M059J (cell line): ENCODE data around the gene HMOX1. TPM values are rescaled to one million over a fixed set of nuclear protein-coding genes. Genes with fewer than 3 reads are reported as not detected.
A peak's percentile ranks its signal among the peaks of the same experiment; 100 is the strongest.

ENCODE experiments used
- DNase-seq: peaks from one replicate; pipeline ENCODE4 v3.0.0-alpha.2; 2012; ENCODE audit warnings: low read depth
- total RNA-seq: library from RNA; depleted of rRNA; stranded (reverse); fragments of >200 nt; shearing (Covaris generic); gene quantifications from 2 replicates; pipeline ENCODE4 v1.2.3, GENCODE V29; 2014

Gene HMOX1
- total RNA-seq, 1 experiment from 2014 or later: 14.9 TPM

DNA sequence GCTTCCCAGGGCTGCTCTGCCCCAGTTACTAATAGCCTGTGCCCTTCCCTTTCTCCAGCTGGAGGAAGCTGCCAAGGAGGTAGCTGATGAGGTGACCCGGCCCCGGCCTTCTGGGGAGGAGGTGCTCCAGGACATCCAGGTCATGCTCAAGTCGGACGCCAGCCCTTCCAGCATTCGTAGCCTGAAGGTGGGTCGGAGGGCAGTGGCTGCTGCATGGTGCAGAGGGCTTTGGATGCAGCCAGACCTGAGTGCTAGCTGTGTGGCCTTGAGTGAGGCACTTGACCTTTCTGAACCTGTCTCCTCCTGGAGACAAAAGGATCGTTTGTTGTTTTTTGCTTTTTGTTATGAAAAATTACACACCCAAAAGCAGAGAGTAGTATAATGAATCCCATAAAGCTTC, 22.5 kb downstream of the HMOX1 start:
- no peak for DNase-seq

DNA sequence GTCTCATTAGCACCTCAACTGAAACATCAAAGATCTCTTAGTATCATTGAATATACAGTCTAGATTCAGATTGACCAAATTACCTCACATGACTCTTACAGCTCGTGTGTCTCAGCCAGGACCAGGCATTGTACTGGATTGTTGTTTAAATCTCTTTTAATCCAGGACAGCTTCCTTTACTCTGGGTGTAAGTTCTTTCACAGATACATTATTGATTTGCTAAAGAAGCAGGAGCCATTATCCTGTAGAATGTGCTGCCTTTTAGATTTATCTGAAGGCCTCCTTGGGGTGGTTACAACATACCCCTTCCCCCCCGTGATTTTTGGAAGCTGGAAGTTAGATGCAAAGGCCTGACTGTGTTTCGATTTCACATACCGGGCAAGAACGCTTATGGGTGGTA, 23.3 kb downstream of the HMOX1 start:
- DNase-seq: no peak

DNA sequence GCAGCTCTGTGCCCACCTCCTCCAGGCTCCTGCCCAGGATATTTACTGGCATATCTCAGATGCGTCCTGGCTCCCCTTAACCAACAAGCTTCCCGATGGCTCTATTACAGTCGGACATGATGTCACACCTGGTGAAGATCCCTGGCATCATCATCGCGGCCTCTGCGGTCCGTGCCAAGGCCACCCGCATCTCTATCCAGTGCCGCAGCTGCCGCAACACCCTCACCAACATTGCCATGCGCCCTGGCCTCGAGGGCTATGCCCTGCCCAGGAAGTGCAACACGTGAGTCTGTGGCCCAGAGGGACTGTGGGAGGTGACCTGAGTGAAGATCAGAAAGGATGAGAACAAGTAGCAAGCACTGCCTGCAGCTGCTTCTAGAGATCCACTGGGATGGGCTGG, 25.5 kb downstream of the HMOX1 start:
- DNase-seq: no peak

DNA sequence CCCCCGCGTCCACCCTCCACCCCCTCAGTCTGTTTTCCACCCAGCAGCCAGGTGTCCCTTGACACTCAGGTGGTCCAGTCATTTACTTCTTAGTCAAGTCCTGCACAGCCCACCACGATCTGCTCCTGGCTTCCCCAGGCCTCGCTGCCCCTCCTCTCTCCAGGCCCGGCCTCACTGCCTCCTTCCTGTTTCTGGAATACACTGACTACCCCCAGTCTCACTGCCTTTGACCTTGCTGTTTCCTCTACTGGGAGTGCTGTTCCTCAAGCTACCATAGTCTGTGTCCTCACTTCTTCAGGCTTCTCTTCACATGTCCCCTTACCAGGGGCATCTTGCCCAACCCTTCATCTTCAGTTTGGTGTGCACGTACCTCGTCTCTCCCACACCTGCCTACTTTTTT, 26.5 kb downstream of the HMOX1 start:
- no peak for DNase-seq

GRCh38 chr22:35409783-35410662, 29.1 kb downstream of the HMOX1 start:
- no peak for DNase-seq

DNA sequence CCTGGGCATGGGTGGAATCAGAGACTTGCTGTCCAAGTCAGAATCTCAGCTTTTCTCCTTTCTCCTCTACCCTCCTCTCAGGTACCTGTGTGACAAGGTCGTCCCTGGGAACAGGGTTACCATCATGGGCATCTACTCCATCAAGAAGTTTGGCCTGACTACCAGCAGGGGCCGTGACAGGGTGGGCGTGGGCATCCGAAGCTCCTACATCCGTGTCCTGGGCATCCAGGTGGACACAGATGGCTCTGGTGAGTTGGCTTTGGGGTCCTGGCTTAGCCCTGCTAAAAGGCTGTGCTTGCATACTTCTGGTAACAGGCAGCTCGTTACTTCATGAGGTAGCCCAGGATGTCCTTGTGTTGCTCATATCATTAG, 29.8 kb downstream of the HMOX1 start:
- no peak for DNase-seq

- DNase-seq: no peak
Observed at GRCh38 chr22:35411102-35411501, 30.2 kb downstream of the HMOX1 start.

- no peak for DNase-seq
Observed at GRCh38 chr22:35413624-35414023, 32.7 kb downstream of the HMOX1 start.

DNA sequence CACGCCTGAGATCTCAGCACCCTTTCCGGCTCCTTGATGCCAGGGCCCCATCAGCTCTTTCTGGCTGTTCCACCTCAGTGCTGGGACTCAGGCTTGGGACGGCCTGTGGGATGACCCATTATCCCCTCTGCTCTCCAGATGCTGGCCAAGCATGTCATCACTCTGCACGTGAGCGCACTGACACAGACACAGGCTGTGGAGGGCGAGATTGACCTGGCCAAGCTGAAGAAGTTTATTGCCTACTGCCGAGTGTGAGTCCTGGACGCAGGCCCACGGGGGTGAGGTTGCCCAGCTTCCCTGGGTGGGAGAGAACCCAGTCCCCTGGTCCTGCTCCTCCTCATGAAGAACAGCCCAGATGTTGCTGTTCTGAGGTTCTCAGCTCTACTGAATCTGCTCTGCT, 36.7 kb downstream of the HMOX1 start:
- DNase-seq: no peak

- DNase-seq: no peak
Observed at GRCh38 chr22:35418088-35418487, 37.2 kb downstream of the HMOX1 start.

DNA sequence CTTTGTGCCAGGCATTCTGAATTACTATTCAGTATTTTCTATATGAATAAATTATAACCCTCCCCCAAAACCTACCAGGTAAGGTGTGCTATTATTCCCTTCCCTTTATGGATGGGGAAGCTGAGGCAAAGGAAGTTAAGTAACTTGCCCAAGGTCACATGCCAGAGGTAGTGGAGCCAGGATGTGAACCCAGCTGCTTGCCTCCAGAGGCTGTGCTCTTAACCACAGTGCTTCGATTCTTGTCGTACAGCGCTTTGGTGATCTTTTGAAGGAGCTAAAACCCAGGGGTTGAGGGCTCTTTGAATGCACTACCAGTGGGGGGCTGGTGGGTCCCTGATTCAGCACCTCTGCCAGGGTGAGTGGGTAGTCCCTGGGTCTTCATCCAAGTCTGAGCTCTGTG, 37.8 kb downstream of the HMOX1 start:
- DNase-seq: no peak

GRCh38 chr22:35419756-35420155, 38.9 kb downstream of the HMOX1 start:
- DNase-seq: no peak

DNA sequence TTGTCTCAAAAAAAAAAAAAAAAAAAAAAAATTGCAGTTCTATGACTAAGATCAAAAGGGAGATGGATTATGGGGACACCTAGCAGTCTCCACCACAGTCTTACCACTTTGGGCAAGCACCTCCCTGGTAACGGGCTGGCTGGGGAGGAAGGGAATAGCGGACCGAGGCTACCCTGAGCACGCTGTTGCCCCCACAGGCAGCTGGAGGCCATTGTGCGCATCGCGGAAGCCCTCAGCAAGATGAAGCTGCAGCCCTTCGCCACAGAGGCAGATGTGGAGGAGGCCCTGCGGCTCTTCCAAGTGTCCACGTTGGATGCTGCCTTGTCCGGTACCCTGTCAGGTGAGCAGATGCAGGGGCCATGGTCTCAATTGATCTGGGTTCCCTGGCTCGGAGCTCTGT, 40.2 kb downstream of the HMOX1 start:
- no peak for DNase-seq

GRCh38 chr22:35422145-35422544, 41.2 kb downstream of the HMOX1 start:
- no peak for DNase-seq

GRCh38 chr22:35422936-35423335, 42.0 kb downstream of the HMOX1 start:
- DNase-seq: no peak

DNA sequence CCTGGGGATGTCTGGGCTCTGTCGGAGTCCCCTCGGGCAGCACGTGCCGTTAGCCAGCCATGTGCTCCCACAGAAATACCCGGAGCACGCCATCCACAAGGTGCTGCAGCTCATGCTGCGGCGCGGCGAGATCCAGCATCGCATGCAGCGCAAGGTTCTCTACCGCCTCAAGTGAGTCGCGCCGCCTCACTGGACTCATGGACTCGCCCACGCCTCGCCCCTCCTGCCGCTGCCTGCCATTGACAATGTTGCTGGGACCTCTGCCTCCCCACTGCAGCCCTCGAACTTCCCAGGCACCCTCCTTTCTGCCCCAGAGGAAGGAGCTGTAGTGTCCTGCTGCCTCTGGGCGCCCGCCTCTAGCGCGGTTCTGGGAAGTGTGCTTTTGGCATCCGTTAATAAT, 43.2 kb downstream of the HMOX1 start:
- DNase-seq: no peak

- no peak for DNase-seq
Observed at GRCh38 chr22:35424761-35425160, 43.9 kb downstream of the HMOX1 start.

- DNase-seq: no peak
Observed at GRCh38 chr22:35425546-35425945, 44.6 kb downstream of the HMOX1 start.

- peak; percentile 37 for DNase-seq
Observed at GRCh38 chr22:35425971-35426800, 45.3 kb downstream of the HMOX1 start.

DNA sequence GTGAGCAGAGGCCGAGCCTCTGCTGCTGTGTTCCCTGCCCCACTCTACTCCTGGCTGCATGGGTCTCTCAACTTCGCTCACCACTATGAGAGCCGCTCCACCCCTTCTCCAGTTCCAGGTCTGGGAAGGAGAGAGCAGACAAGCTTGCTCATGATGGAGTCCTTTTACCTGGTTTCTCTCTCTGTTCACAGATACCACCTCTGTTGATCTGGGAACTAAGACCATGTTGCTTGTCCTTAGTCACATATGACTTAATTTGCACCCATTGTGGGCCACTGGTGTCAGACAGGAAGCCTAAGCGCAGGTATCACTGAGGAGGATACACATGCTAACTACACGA, 45.9 kb downstream of the HMOX1 start:
- DNase-seq: no peak

DNA sequence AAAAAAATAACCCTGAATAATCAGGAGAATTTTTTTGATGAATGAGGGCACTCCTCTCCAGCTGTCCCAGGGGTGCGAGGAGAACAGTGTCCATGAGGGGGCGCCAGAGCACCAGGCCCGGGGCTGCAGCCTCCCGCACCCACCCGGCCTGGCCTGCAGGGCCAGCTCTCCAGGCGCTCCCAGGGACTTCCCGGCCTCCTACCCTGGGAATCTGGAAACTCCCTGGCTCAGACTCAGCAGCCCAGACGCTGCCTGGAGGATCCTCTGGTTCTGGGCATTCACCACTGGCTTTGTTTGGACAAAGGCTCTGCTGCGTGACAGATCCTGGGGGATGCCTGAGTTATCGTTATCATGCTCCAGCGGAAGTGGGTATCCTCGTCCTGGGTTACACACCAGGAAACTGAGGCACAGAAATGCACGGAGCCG, 50.0 kb downstream of the HMOX1 start:
- peak; percentile 85 for DNase-seq

- no peak for DNase-seq
Observed at GRCh38 chr22:35431483-35432227, 50.8 kb downstream of the HMOX1 start.
